ENCODE data around the gene INSC. TPM values are rescaled to one million over a fixed set of nuclear protein-coding genes. Genes with fewer than 3 reads are reported as not detected.

INSC gene
- total and polyA plus RNA-seq, 9 of the 15 experiments (the other 6 are each of a cell fraction or from before 2014, with no cell fraction given) = not detected

- H3K27ac ChIP-seq (ENCODE audit: extremely low read depth, low read depth, low read length) = no peak overlapping the region
- no peak overlapping the region for H2AFZ ChIP-seq (ENCODE audit: low read depth, low read length)
- no peaks in the 10 kb centered on the region for H3K9me1 ChIP-seq (ENCODE audit: control insufficient read depth, insufficient read depth, low read length)
- WGBS (ENCODE audit: insufficient coverage, low coverage, missing lambda C conversion rate) = 4% methylated on average over 2 of the region's 2 CpGs
- no peak overlapping the region for H3K4me2 ChIP-seq (ENCODE audit: insufficient read depth, low read length)
- no peak overlapping the region for H3K9ac ChIP-seq (ENCODE audit: insufficient read depth in 1 of 2, low read depth in 2 of 2, low read length in 2 of 2)
- H3K4me3 ChIP-seq = no peak overlapping the region
- in situ Hi-C loops (cut with MboI) (no loop called here), intact Hi-C loops (cut with micrococcal nuclease) (no loop called here)
- H3K79me2 ChIP-seq (ENCODE audit: control insufficient read depth, insufficient read depth, low read length) = no peaks in the 10 kb centered on the region
- FAIRE-seq (no peak), ATAC-seq (no peak), DNase-seq (ENCODE audit: extremely low read depth in 1 of 4, low spot score in 3 of 4) (no peak)
- CTCF ChIA-PET (ENCODE audit: low intra/inter-chr PET ratio) = no interaction called here
- peaks cover 0 to 13% of the 10 kb centered on the region in 2 experiments; a peak in 3 of 5 replicates for H3K27me3 ChIP-seq (ENCODE audit: control insufficient read depth in 2 of 2, insufficient read depth in 2 of 2, low read length in 2 of 2)
- POLR2A ChIA-PET = no interaction called here
- no peaks in the 10 kb centered on the region; a peak in 1 of 5 replicates for H3K4me1 ChIP-seq (replicated peaks in 1 of 2; ENCODE audit: control insufficient read depth in 2 of 2, insufficient read depth in 2 of 2, low read length in 2 of 2)
- TF ChIP-seq GABPB2 (CRISPR knock-in tag; conservative IDR thresholded peaks at IDR 0.05) = no peak
- TF ChIP-seq POLR2A (conservative IDR thresholded peaks at IDR 0.05) = no peak
- no peak for TF ChIP-seq MAFF (IDR thresholded peaks at IDR 0.05; ENCODE audit: low read length)
- no peak for TF ChIP-seq CC2D1A (IDR thresholded peaks at IDR 0.05)
- TF ChIP-seq NCOA2 (IDR thresholded peaks at IDR 0.05; ENCODE audit: partially characterized antibody in 2 of 2) = no peak
- no peak for TF ChIP-seq MAFK (IDR thresholded peaks at IDR 0.05; ENCODE audit: low read length)
- no peak for TF ChIP-seq HDAC8 (tag; IDR thresholded peaks at IDR 0.05)
- TF ChIP-seq, protein P1, sequence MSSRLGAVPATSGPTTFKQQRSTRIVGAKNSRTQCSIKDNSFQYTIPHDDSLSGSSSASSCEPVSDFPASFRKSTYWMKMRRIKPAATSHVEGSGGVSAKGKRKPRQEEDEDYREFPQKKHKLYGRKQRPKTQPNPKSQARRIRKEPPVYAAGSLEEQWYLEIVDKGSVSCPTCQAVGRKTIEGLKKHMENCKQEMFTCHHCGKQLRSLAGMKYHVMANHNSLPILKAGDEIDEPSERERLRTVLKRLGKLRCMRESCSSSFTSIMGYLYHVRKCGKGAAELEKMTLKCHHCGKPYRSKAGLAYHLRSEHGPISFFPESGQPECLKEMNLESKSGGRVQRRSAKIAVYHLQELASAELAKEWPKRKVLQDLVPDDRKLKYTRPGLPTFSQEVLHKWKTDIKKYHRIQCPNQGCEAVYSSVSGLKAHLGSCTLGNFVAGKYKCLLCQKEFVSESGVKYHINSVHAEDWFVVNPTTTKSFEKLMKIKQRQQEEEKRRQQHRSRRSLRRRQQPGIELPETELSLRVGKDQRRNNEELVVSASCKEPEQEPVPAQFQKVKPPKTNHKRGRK (tag; IDR thresholded peaks at IDR 0.05) = no peak
- no peak for TF ChIP-seq SIN3B (IDR thresholded peaks at IDR 0.05; ENCODE audit: low read depth)
- no peak for TF ChIP-seq CBX1 (IDR thresholded peaks at IDR 0.05; ENCODE audit: low read depth)
- no peak for TF ChIP-seq DEAF1 (CRISPR knock-in tag; IDR thresholded peaks at IDR 0.05)
- TF ChIP-seq RBM14 (IDR thresholded peaks at IDR 0.05; ENCODE audit: borderline replicate concordance, insufficient read depth, low read depth, low read length) = no peak
- no peak for TF ChIP-seq ZBED1 (IDR thresholded peaks at IDR 0.05)
- no peak for TF ChIP-seq TCFL5 (CRISPR knock-in tag; conservative IDR thresholded peaks at IDR 0.05)
- no peak for TF ChIP-seq CREB3L1 (IDR thresholded peaks at IDR 0.05; ENCODE audit: borderline replicate concordance, low read depth)
- no peaks in the 10 kb centered on the region for H3K9me3 ChIP-seq (replicated peaks; ENCODE audit: control insufficient read depth, insufficient read depth, low read depth, low read length)
- H3K36me3 ChIP-seq (ENCODE audit: control insufficient read depth, insufficient read depth, low read length) = no peaks in the 10 kb centered on the region
- BruUV-seq (replicated peaks) = no TSS peak
- H4K20me1 ChIP-seq (replicated peaks; ENCODE audit: control insufficient read depth, insufficient read depth, low read length) = no peaks in the 10 kb centered on the region
These were observed 62.8 kb downstream of the INSC start for GRCh38 chr11:15177491-15177890.
